Measurements from ENCODE around the gene INO80D. TPM values are rescaled to one million over a fixed set of nuclear protein-coding genes. Genes with fewer than 3 reads are reported as not detected.
A peak's percentile ranks its signal among the peaks of the same experiment; 100 is the strongest.

The INO80D gene
- total and polyA plus RNA-seq, 2 of the 8 experiments (the other 6 are each of a cell fraction or from before 2014, with no cell fraction given) = 6.2 to 37.4 TPM

DNA sequence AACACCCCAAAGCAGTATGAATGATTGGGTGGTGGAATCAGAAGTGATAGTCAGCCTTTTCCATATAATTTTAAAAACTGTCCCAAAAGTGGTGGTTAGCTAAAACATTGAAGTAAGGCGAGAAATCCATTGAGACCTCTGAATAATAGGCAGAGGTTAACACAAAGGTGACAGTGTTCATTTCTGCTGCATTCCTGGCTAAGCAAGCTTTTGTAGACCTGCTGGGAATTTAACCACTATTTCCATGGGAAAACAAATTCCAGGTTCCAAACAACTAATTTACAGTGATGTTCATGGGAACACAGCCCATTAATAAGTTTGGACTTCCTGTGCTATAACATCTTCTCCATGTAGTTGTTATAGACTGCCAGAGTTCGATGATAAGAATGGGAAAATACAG, 6.3 kb upstream of the INO80D start:
- H4K20me1 ChIP-seq (replicated peaks in 1 of 2; ENCODE audit: control insufficient read depth in 1 of 2, insufficient read depth in 2 of 2, low read length in 2 of 2) = no peaks in the 10 kb centered on the region
- TF ChIP-seq FOSL1 (IDR thresholded peaks at IDR 0.05; ENCODE audit: insufficient read depth, low read depth, low read length) (no peak), TEAD4 (IDR thresholded peaks at IDR 0.05; ENCODE audit: low read depth, low read length) (peak; percentile 15; the same call in 1 of the 2 replicates)
- H3K9me3 ChIP-seq (ENCODE audit: insufficient read depth in 2 of 2, low read depth in 1 of 2, low read length in 1 of 2) = no peaks in the 10 kb centered on the region; a peak in 1 of 4 replicates
- H3K18ac ChIP-seq (ENCODE audit: extremely low read depth, low read length) = no peak overlapping the region
- H3K4me3 ChIP-seq (ENCODE audit: extremely low read depth in 1 of 4, insufficient read depth in 2 of 4, low read depth in 3 of 4, low read length in 4 of 4) = no peak overlapping the region
- no peak overlapping the region for H4K8ac ChIP-seq (ENCODE audit: extremely low read depth, insufficient read depth, low read length)
- no peaks in the 10 kb centered on the region for H3K27me3 ChIP-seq (replicated peaks in 1 of 4; ENCODE audit: control insufficient read depth in 3 of 4, extremely low read depth in 1 of 4, insufficient read depth in 3 of 4, low read length in 3 of 4)
- H3K79me1 ChIP-seq (ENCODE audit: low read depth, low read length) = no peaks in the 10 kb centered on the region
- H3K27ac ChIP-seq (ENCODE audit: low read depth, low read length) = no peak overlapping the region
- H2AK5ac ChIP-seq (ENCODE audit: low read depth, low read length) = no peak overlapping the region
- no peak overlapping the region; a peak in 1 of 7 replicates for H3K9ac ChIP-seq (replicated peaks in 1 of 4; ENCODE audit: extremely low read depth in 1 of 4, low read depth in 3 of 4, low read length in 3 of 4)
- H3K4me1 ChIP-seq (replicated peaks in 1 of 4; ENCODE audit: control insufficient read depth in 3 of 4, insufficient read depth in 4 of 4, low read length in 3 of 4) = peaks cover 0 to 3% (median 0%) of the 10 kb centered on the region in 4 experiments; a peak in 2 of 7 replicates
- no peak overlapping the region for H2BK120ac ChIP-seq (replicated peaks; ENCODE audit: low read depth, low read length)
- no peak overlapping the region for H2BK20ac ChIP-seq (ENCODE audit: low read length)
- no peak for DNase-seq (ENCODE audit: low read depth in 1 of 2, low spot score in 2 of 2)
- ChIA-PET POLR2A (ENCODE audit: partially characterized antibody) (interaction anchor here (0.6 to 2.9 kb wide), 6 partner anchors 9 to 67 kb away, joined by 3 to 15 read pairs (median 4); partner anchors contain the start of genes EEF1B2 and NDUFS1), CTCF (ENCODE audit: partially characterized antibody) (interaction anchor here (0.7 to 2.2 kb wide), 4 partner anchors 59 to 215 kb away, joined by 3 to 7 read pairs (median 3); no protein-coding TSS in a partner anchor)
- H3K23me2 ChIP-seq (ENCODE audit: low read depth, low read length) = no peaks in the 10 kb centered on the region
- H3K79me2 ChIP-seq (ENCODE audit: control insufficient read depth in 1 of 2, insufficient read depth in 2 of 2, low read length in 2 of 2) = peaks cover 0 to 21% of the 10 kb centered on the region in 2 experiments; a peak in 2 of 4 replicates
- no peak overlapping the region for H2BK15ac ChIP-seq (ENCODE audit: low read length)
- H3K4ac ChIP-seq (replicated peaks; ENCODE audit: insufficient read length, low read depth, low read length) = no peak overlapping the region
- no peak overlapping the region for H3K56ac ChIP-seq (replicated peaks; ENCODE audit: insufficient read length, low read depth, low read length)
- no peak overlapping the region for H3K4me2 ChIP-seq (ENCODE audit: insufficient read depth in 1 of 2, low read depth in 2 of 2, low read length in 2 of 2)
- H2AFZ ChIP-seq (ENCODE audit: low read length) = no peak overlapping the region
- no peak overlapping the region for H2BK12ac ChIP-seq (ENCODE audit: low read depth, low read length)
- WGBS, 2 experiments (ENCODE audit: extremely low coverage in 1 of 2, insufficient coverage in 1 of 2, insufficient read length in 1 of 2, insufficient replicate concordance in 2 of 2, low coverage in 1 of 2, low lambda C conversion rate in 2 of 2, missing lambda C conversion rate in 1 of 2) = 93% methylated on average over 2 of the region's 2 CpGs; no CpG with 5 or more reads in 1 of the 2 experiments
- H3K36me3 ChIP-seq (ENCODE audit: control insufficient read depth in 2 of 4, insufficient read depth in 4 of 4, low read length in 3 of 4) = peaks cover 0 to 11% (median 4%) of the 10 kb centered on the region in 4 experiments; a peak in 6 of 8 replicates
- H2BK5ac ChIP-seq (ENCODE audit: low read depth, low read length) = no peak overlapping the region
- H3K14ac ChIP-seq (ENCODE audit: insufficient read length) = no peak overlapping the region
- peak; percentile 63 for FAIRE-seq
- no peak overlapping the region for H4K91ac ChIP-seq (replicated peaks; ENCODE audit: insufficient read length, low read length)
- no peak overlapping the region for H4K5ac ChIP-seq (ENCODE audit: insufficient read length, low read depth, low read length)
- no peak overlapping the region for H3K23ac ChIP-seq (ENCODE audit: insufficient read length)

Measured in H1 (cell line).